ENCODE results near the gene S1PR4.

- TF ChIP-seq POLR2A (IDR thresholded peaks at IDR 0.05) = no peak
- TF ChIP-seq CTCF (IDR thresholded peaks at IDR 0.05) = no peak
These were observed 40.3 kb upstream of the S1PR4 start for GRCh38 chr19:3138268-3138667.
